ENCODE measurements around the gene TGFB1.

DNA sequence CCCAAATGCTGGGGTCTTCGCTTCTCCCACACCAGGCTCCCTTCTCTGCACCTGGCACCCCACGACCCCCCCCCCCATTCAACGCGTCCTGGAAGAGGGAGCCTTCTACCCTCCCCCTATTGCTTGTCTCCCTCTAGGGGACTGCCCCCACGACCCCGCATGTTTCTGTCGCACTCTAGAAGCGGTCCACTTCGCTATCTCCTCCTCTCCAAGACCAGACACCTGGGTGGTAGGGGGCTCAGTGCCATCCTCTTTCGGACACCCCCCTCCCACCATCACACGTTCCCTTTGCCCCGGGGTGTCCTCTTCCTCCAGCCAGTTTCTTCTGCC is 1.5 kb downstream of the TGFB1 start:
- TF ChIP-seq POLR2A (IDR thresholded peaks at IDR 0.05; ENCODE audit: low read length) (no peak), GATA1 (IDR thresholded peaks at IDR 0.05; ENCODE audit: low read depth, low read length) (no peak)
